HG02973 (cell line): Measurements from ENCODE around the gene GATAD2B.

Experiments used
- ATAC-seq: cut with Tn5 transposase; IDR thresholded peaks from one replicate; pipeline ENCODE4 v1.9.1; 2021; ENCODE audit warnings: moderate library complexity; ENCODE audit not compliant: unreplicated experiment

Gene GATAD2B

DNA sequence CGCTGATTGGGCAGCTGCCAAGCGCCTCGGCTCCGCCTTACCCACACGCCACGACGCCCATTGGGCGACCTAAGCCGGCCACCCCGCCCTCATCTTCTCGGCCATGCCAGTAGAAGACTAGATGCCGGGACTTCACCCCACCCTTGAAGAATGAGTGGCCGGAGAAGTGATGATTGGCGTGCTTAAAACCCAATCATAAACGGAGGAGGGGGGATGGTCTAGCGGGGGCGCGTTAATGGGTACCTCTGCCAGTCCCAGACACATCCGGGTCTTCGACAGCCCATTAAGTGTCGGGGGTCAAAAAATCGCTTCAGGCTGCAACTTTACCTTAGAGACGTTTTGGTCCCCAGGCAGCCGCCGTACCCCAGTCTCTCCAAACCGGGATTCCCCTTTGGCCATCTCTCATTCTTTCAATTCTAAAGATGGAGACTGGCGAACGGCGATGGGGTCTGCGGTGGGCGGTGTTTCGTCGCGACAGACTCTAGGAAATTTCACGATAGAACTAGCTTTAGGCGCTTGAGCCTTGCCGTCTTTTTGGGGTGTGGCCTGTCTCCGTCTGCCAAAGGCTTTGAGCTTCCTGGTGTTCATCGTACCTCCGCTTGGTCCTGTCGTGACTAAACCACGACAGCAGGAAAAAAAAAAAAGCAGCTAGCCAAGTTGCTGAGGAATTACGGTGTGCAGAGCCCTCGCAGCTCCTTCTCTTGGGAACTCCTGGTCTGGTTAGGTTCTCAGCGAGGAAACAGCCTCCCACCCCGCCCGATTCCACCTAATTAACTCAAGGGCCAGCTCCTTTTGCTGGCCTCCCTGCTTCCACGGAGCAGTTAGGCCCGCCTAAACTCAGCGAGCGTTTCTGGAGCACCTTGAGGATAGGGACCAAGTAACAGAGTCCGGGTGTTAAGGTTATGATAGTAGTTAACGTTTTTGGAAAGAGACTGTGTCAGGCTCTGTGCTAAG is at the start of gene GATAD2B:
Gene GATAD2B (minus strand): TSS at position 1 of the 954 bp plus-strand sequence. CDS start 94,625 bp downstream, outside the sequence.
- peak; percentile 81 for ATAC-seq

GRCh38 chr1:153970346-153970745 is 47.6 kb upstream of the GATAD2B start:
- no peak for ATAC-seq

GRCh38 chr1:153968972-153969371 is 46.2 kb upstream of the GATAD2B start:
- no peak for ATAC-seq

DNA sequence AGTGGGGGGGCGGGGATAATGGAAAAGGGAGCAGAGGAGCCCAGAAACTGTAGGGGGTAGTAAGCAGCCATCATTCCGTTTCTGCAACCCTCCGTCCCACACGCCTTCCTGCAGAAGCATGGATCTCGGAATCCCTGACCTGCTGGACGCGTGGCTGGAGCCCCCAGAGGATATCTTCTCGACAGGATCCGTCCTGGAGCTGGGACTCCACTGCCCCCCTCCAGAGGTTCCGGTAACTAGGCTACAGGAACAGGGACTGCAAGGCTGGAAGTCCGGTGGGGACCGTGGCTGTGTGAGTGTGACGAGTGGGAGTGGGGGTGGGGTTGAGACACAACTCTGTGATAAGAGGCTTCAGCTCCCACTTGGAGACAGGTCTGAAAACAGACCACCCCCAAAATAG is 45.6 kb upstream of the GATAD2B start:
- ATAC-seq = no peak

DNA sequence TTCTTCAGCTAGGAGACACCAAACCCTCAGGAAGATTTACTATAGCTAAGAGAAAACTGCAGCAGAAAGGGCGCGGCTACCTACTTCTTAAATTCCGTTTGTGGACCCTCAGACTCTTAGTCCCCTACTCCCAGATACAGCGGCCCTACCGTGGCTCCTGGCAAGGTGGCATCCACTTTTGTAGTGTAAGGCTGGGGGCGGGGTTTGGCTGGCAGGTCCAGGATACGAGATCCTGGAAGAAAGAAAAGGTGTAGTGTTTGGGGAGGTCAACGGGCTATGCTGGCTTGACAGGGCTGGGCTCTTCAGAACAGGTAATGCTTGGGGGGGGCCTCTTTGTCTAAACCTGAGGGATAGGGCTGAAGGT is 45.2 kb upstream of the GATAD2B start:
- no peak for ATAC-seq

GRCh38 chr1:153967107-153967999 is 44.6 kb upstream of the GATAD2B start, which contains the start of gene CREB3L4:
Gene CREB3L4 (plus strand): TSS chr1:153967902. CDS start chr1:153968526, 624 bp downstream.
- ATAC-seq = peak; percentile 64

DNA sequence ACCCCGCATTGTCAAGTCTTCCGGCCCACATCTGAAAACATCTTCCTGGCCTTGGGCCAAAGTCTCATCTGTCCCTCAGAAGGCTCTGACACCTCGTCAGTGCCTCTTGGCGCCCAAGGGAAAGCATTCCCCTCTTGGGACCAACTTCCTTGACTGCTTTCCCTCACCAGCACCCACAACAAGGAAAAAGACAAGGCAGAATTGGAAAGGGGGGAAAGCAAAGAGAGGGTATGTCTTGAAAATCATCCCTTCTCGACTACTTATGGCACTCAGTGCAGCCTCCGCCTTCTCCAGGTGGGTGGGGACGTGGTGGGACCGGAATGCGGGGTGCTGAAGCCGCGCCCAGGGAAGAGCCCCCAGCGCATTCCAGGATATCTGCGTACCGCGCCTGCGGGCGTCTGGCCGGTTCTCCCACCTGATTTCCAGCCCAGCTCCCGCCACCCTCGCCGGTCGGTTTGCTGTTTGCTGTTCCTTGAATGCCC is 41.1 kb upstream of the GATAD2B start:
- ATAC-seq = no peak

- peak; percentile 35 for ATAC-seq
Observed at GRCh38 chr1:153963030-153963849, 40.5 kb upstream of the GATAD2B start, which contains the start of gene SLC39A1. Gene SLC39A1 (minus strand): TSS chr1:153963537. CDS start chr1:153962715, 822 bp downstream.

- ATAC-seq = no peak
Observed at GRCh38 chr1:153962088-153963029, 39.6 kb upstream of the GATAD2B start.

GRCh38 chr1:153961421-153961820 is 38.6 kb upstream of the GATAD2B start:
- ATAC-seq = no peak

- no peak for ATAC-seq
Observed at GRCh38 chr1:153960206-153960605, 37.4 kb upstream of the GATAD2B start.

GRCh38 chr1:153959454-153959853 is 36.7 kb upstream of the GATAD2B start:
- ATAC-seq = no peak

DNA sequence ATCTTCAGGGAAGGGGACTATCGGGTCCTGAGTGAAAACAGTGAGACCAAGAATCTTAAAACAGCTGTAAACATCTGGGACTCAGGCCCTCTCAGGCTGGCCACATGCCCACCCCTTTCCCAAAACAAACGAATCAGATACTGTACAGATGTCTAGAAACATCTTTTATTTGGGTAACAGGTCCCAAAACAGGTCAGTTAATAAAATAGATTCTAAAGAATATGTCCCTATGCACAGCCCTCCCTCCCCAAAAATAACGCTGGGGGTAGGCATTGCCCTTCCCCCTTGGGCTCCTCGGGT is 36.1 kb upstream of the GATAD2B start:
- ATAC-seq = no peak

DNA sequence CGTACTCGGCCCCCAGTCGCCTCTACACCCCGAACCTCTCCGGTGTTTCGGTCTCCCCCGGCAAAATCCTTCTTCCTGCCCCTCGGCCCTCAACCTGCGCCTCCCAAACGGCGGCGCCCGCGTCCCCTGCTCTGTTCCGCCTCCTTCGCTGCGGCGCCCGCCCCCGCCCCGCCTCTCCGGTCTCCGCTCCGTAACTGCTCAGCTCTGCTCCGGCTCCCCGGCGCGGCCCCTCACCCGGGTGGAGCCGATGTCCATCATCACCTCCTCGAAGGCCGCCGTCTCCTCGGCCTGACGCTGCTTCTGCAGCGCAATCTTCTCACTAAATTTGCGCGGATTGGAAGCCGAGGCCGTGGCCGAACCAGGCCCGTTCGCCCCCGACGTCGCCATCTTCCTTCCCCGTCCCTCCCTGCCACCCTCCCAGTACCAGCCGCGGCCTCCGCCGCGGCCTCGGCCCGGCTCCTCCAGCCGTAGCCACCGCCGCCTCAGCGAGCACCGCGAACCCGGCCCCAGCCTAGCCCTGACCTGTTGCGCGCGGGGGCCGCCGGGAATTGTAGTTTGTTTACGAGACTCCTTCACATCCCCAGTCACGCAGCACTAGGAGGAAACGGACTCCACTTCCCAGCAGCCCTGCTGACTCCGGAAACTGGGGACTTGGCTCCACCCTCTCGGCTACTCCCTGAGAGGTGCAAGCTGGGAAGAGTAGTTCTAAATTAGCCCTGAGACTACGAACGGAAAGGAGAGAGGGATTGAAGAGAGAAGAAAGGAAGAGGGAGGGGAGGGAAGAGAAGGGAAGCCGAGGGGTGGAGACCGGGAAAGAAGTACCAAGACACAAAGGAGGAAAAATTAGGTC is 35.6 kb upstream of the GATAD2B start, which contains the start of gene CRTC2:
Gene CRTC2 (minus strand): TSS at position 502 of the 850 bp plus-strand sequence. CDS start 115 bp downstream, at position 387.
- ATAC-seq = peak; percentile 67

DNA sequence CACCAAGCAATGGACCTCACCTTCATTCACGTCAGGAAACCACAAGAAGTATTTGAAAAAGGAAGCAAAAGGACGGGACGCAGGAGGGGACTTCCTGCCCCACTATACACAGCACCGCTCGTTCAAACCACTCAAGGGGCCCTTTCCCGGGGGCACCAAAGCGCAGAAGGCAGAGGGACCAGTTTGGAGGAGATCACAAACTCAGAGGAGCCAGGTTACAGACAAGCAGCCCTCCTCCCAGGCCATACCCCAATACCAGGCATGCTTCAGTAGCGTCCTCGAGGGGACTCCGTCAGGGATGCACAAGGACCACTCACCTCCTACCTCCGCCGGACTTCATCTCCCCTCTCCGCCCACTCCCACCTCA is 35.0 kb upstream of the GATAD2B start:
- peak; percentile 10 for ATAC-seq

DNA sequence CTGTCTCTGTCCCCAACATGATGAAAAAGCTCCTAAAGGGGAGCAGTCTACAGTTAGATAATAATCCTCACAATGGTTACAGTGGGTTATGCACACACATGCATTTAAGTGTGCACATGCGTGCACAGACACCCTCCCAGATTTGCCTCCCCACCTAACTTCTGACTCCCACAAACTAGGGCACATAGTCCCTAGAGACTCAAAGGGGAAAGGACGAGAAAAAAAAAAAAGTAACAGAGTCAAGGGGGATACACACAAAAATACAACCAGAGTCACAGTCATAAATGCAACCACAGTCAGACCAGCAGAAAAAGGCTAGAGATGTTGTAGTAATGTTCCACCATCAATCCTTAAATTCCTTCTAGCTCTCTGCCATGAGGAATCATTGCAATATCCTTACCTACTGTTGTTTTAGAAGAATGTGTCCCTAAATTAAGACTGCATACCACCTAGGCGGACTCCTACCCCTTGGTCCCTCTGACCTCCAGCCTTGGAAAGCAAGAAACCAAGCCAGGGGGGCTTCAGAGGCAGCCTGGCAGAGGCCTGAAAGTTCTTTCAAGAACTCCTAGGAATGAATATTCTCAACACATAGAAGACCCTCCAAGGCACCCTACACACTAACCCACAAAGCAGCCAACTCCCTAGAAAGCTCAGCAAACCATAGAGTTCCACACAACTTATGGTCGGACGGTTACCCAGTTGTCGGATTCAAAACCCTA is 34.4 kb upstream of the GATAD2B start:
- ATAC-seq = no peak

- no peak for ATAC-seq
Observed at GRCh38 chr1:153954826-153955225, 32.1 kb upstream of the GATAD2B start.

GRCh38 chr1:153953859-153954365 is 31.1 kb upstream of the GATAD2B start:
- no peak for ATAC-seq
